Esophagus squamous epithelium (tissue), 4 donors: Measurements from ENCODE around the gene FRMPD3.

Source experiments
- POLR2A ChIP-seq, 4 donors: fragments of 450-650 bp; IDR thresholded peaks; one replicate each; pipeline ENCODE4 v1.6.1; 2017; ENCODE audit warnings: antibody characterized with exemption in 4 of 4, mild to moderate bottlenecking in 4 of 4, moderate library complexity in 3 of 4
- TF ChIP-seq, protein P1 (sequence below), 6 experiments: fragments of 450-650 bp in 4 of 6; fragments of 200-600 bp in 2 of 6; sonication (generic) in 2 of 6; IDR thresholded peaks; one replicate each; pipeline ENCODE4 v1.5.1; 2016 to 2019; ENCODE audit warnings: antibody characterized with exemption in 6 of 6, mild to moderate bottlenecking in 4 of 6, moderate library complexity in 4 of 6

DNA sequence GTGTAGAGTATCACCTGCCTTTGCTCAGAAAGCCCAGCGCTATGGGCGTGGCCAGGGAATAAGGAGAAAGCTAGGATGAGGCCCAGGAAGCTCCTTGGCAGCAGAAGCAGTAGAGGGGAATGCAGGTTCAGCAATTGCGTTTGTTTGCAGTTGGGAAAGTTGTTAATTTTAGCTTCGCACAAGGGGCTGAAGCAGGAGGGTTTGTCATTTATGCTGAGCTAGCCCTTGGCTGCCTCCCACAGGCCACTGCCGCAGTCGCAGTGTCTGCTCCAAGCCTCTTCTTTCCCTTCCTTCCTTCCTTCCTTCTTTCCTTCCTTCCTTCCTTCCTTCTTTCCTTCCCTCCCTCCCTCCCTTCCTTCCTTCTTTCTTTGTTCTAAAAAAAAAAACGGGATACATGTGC, 21.5 kb downstream of the FRMPD3 start:
- no peak for TF ChIP-seq POLR2A (IDR thresholded peaks at IDR 0.05)
- TF ChIP-seq, protein P1, sequence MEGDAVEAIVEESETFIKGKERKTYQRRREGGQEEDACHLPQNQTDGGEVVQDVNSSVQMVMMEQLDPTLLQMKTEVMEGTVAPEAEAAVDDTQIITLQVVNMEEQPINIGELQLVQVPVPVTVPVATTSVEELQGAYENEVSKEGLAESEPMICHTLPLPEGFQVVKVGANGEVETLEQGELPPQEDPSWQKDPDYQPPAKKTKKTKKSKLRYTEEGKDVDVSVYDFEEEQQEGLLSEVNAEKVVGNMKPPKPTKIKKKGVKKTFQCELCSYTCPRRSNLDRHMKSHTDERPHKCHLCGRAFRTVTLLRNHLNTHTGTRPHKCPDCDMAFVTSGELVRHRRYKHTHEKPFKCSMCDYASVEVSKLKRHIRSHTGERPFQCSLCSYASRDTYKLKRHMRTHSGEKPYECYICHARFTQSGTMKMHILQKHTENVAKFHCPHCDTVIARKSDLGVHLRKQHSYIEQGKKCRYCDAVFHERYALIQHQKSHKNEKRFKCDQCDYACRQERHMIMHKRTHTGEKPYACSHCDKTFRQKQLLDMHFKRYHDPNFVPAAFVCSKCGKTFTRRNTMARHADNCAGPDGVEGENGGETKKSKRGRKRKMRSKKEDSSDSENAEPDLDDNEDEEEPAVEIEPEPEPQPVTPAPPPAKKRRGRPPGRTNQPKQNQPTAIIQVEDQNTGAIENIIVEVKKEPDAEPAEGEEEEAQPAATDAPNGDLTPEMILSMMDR (IDR thresholded peaks at IDR 0.05), result no peak
